ENCODE measurements around the gene NRSN1.

The NRSN1 gene

GRCh38 chr6:24125980-24126379 is at the start of gene NRSN1:
TSS of gene NRSN1 (plus strand) at chr6:24126215. CDS start at chr6:24134328, 8,113 bp downstream.
- no peak for DNase-seq (ENCODE audit: low read depth in 4 of 4, low spot score in 1 of 4)

- DNase-seq (ENCODE audit: low read depth in 4 of 4, low spot score in 1 of 4), result no peak
Measured at GRCh38 chr6:24078200-24078599, 47.8 kb upstream of the NRSN1 start.

GRCh38 chr6:24079076-24079475 is 46.9 kb upstream of the NRSN1 start:
- no peak for DNase-seq (ENCODE audit: low read depth in 4 of 4, low spot score in 1 of 4)

- no peak for DNase-seq (ENCODE audit: low read depth in 4 of 4, low spot score in 1 of 4)
Measured at GRCh38 chr6:24080711-24081110, 45.3 kb upstream of the NRSN1 start.

GRCh38 chr6:24089736-24090135 is 36.3 kb upstream of the NRSN1 start:
- DNase-seq (ENCODE audit: low read depth in 4 of 4, low spot score in 1 of 4), result no peak

- no peak for DNase-seq (ENCODE audit: low read depth in 4 of 4, low spot score in 1 of 4)
Measured at GRCh38 chr6:24092407-24092806, 33.6 kb upstream of the NRSN1 start.

GRCh38 chr6:24093381-24093780 is 32.6 kb upstream of the NRSN1 start:
- no peak for DNase-seq (ENCODE audit: low read depth in 4 of 4, low spot score in 1 of 4)

- DNase-seq (ENCODE audit: low read depth in 4 of 4, low spot score in 1 of 4), result no peak
Measured at GRCh38 chr6:24099181-24099580, 26.8 kb upstream of the NRSN1 start.

- no peak for DNase-seq (ENCODE audit: low read depth in 4 of 4, low spot score in 1 of 4)
Measured at GRCh38 chr6:24100024-24100769, 25.8 kb upstream of the NRSN1 start.

- no peak for DNase-seq (ENCODE audit: low read depth in 4 of 4, low spot score in 1 of 4)
Measured at GRCh38 chr6:24100770-24101155, 25.3 kb upstream of the NRSN1 start.

- DNase-seq (ENCODE audit: low read depth in 4 of 4, low spot score in 1 of 4), result no peak
Measured at GRCh38 chr6:24105191-24105590, 20.8 kb upstream of the NRSN1 start.

GRCh38 chr6:24106291-24106690 is 19.7 kb upstream of the NRSN1 start:
- DNase-seq (ENCODE audit: low read depth in 4 of 4, low spot score in 1 of 4), result no peak

GRCh38 chr6:24107294-24107693 is 18.7 kb upstream of the NRSN1 start:
- no peak for DNase-seq (ENCODE audit: low read depth in 4 of 4, low spot score in 1 of 4)

GRCh38 chr6:24108056-24108455 is 18.0 kb upstream of the NRSN1 start:
- DNase-seq (ENCODE audit: low read depth in 4 of 4, low spot score in 1 of 4), result no peak

- DNase-seq (ENCODE audit: low read depth in 4 of 4, low spot score in 1 of 4), result no peak
Measured at GRCh38 chr6:24110417-24110816, 15.6 kb upstream of the NRSN1 start.

GRCh38 chr6:24113891-24114290 is 12.1 kb upstream of the NRSN1 start:
- no peak for DNase-seq (ENCODE audit: low read depth in 4 of 4, low spot score in 1 of 4)

GRCh38 chr6:24117021-24117420 is 9.0 kb upstream of the NRSN1 start:
- DNase-seq (ENCODE audit: low read depth in 4 of 4, low spot score in 1 of 4), result no peak

- no peak for DNase-seq (ENCODE audit: low read depth in 4 of 4, low spot score in 1 of 4)
Measured at GRCh38 chr6:24122139-24122538, 3.9 kb upstream of the NRSN1 start.

- DNase-seq (ENCODE audit: low read depth in 4 of 4, low spot score in 1 of 4), result no peak
Measured at GRCh38 chr6:24126586-24127192, 674 bp downstream of the NRSN1 start.

- DNase-seq (ENCODE audit: low read depth in 4 of 4, low spot score in 1 of 4), result no peak
Measured at GRCh38 chr6:24127316-24127715, 1.3 kb downstream of the NRSN1 start.

- DNase-seq (ENCODE audit: low read depth in 4 of 4, low spot score in 1 of 4), result no peak
Measured at GRCh38 chr6:24131751-24132150, 5.7 kb downstream of the NRSN1 start.

- no peak for DNase-seq (ENCODE audit: low read depth in 4 of 4, low spot score in 1 of 4)
Measured at GRCh38 chr6:24139080-24139479, 13.1 kb downstream of the NRSN1 start.

- no peak for DNase-seq (ENCODE audit: low read depth in 4 of 4, low spot score in 1 of 4)
Measured at GRCh38 chr6:24139639-24140038, 13.6 kb downstream of the NRSN1 start.

Measured in stimulated activated CD4-positive, alpha-beta T cell treated with anti-CD3 and anti-CD28 coated beads, Interleukin-1b, Interleukin-23, amount 100 ng/mL, for 24 hours (primary cell).